SK-N-SH (cell line): Measurements from ENCODE around the gene ETV1.

Source experiments
- SMC3 ChIP-seq: IDR thresholded peaks from 2 replicates; pipeline ENCODE4 v1.6.1; 2012; ENCODE audit warnings: low read depth, low read length, improper control_type of control experiment
- TF ChIP-seq, protein P1 (sequence below): fragments of 150-350 bp; IDR thresholded peaks from 2 replicates; pipeline ENCODE4 v1.6.1; 2016; ENCODE audit warnings: mild to moderate bottlenecking, low read depth, low read length
- TF ChIP-seq, protein P2 (sequence below): fragments of 200-600 bp; sonication (generic); IDR thresholded peaks from 2 replicates; pipeline ENCODE4 v1.6.1; 2017; ENCODE audit warnings: antibody characterized with exemption, mild to moderate bottlenecking, moderate library complexity

DNA sequence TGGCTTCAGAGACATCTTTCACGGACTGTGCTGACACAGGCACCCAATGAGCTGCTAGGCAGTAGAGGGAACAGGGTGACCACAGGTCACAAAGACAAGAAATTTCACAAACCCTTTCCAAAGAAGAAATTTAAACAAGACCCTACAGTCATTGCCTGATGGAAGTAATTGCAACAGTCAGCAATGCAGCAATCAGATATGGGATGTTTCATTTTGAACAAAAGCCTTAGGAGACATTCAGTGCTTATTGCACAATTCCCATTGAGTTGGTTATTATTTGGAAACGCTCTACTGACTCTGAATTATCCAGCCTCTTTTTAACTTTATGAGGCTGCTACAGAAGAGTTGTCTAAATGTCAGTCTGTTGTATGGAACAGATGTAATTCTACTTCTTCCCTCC lies 85.5 kb downstream of the ETV1 start:
- no peak for TF ChIP-seq SMC3
- TF ChIP-seq, protein P1, sequence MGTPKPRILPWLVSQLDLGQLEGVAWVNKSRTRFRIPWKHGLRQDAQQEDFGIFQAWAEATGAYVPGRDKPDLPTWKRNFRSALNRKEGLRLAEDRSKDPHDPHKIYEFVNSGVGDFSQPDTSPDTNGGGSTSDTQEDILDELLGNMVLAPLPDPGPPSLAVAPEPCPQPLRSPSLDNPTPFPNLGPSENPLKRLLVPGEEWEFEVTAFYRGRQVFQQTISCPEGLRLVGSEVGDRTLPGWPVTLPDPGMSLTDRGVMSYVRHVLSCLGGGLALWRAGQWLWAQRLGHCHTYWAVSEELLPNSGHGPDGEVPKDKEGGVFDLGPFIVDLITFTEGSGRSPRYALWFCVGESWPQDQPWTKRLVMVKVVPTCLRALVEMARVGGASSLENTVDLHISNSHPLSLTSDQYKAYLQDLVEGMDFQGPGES: no peak
- TF ChIP-seq, protein P2, sequence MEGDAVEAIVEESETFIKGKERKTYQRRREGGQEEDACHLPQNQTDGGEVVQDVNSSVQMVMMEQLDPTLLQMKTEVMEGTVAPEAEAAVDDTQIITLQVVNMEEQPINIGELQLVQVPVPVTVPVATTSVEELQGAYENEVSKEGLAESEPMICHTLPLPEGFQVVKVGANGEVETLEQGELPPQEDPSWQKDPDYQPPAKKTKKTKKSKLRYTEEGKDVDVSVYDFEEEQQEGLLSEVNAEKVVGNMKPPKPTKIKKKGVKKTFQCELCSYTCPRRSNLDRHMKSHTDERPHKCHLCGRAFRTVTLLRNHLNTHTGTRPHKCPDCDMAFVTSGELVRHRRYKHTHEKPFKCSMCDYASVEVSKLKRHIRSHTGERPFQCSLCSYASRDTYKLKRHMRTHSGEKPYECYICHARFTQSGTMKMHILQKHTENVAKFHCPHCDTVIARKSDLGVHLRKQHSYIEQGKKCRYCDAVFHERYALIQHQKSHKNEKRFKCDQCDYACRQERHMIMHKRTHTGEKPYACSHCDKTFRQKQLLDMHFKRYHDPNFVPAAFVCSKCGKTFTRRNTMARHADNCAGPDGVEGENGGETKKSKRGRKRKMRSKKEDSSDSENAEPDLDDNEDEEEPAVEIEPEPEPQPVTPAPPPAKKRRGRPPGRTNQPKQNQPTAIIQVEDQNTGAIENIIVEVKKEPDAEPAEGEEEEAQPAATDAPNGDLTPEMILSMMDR: no peak
